Natural killer cell (primary cell): ENCODE data around the gene SLC17A3. TPM values are rescaled to one million over a fixed set of nuclear protein-coding genes. Genes with fewer than 3 reads are reported as not detected.

Experiments
- ATAC-seq, 3 donors: fragments of 150-1000 bp in 2 of 3; fragments of 200-7000 bp in 1 of 3; cut with Tn5 transposase; 1 replicate in 1 of 3; 2 replicates in 2 of 3; pipeline ENCODE4 v1.10.0; 2021; ENCODE audit warnings: mild to moderate bottlenecking in 2 of 3, moderate library complexity in 2 of 3
- DNase-seq, 2 donors: peaks; one replicate each; pipeline versions ENCODE4 v3.0.0 to v3.0.0-alpha.2; 2013 to 2021; ENCODE audit warnings: mixed read lengths in 1 of 2
- H3K27ac ChIP-seq: one replicate; pipeline ENCODE4 v1.5.1; 2013; ENCODE audit warnings: mild to moderate bottlenecking, low read length
- H3K27me3 ChIP-seq: one replicate; pipeline ENCODE4 v1.6.1; 2013; ENCODE audit warnings: low read length; ENCODE audit not compliant: control insufficient read depth, insufficient read depth
- H3K36me3 ChIP-seq: one replicate; pipeline ENCODE4 v1.6.1; 2013; ENCODE audit warnings: low read length; ENCODE audit not compliant: control insufficient read depth, insufficient read depth
- H3K4me1 ChIP-seq: one replicate; pipeline ENCODE4 v1.6.1; 2013; ENCODE audit warnings: low read length; ENCODE audit not compliant: control insufficient read depth, insufficient read depth
- H3K4me3 ChIP-seq: one replicate; pipeline ENCODE4 v1.5.1; 2013; ENCODE audit warnings: low read length
- H3K9me3 ChIP-seq: one replicate; pipeline ENCODE4 v1.6.1; 2013; ENCODE audit warnings: low read length; ENCODE audit not compliant: control insufficient read depth, insufficient read depth
- H3K27ac Mint-ChIP-seq, 2 donors: one replicate each; pipeline ENCODE4 v1.8.0; 2022; ENCODE audit warnings: mild to moderate bottlenecking in 2 of 2, mixed read lengths in 2 of 2, moderate library complexity in 1 of 2
- H3K27me3 Mint-ChIP-seq, 2 donors: one replicate each; pipeline ENCODE4 v1.8.0; 2022; ENCODE audit warnings: low read depth in 2 of 2, mixed read lengths in 2 of 2
- H3K36me3 Mint-ChIP-seq: one replicate; pipeline ENCODE4 v1.8.0; 2022; ENCODE audit warnings: mixed read lengths
- H3K4me1 Mint-ChIP-seq, 2 donors: one replicate each; pipeline ENCODE4 v1.8.0; 2022; ENCODE audit warnings: mixed read lengths in 2 of 2
- H3K4me3 Mint-ChIP-seq: one replicate; pipeline ENCODE4 v1.8.0; 2022; ENCODE audit warnings: mild to moderate bottlenecking, moderate library complexity, mixed read lengths
- H3K9me3 Mint-ChIP-seq, 2 donors: one replicate each; pipeline ENCODE4 v1.8.0; 2022; ENCODE audit warnings: mixed read lengths in 2 of 2
- CTCF ChIP-seq: fragments of 200-600 bp; IDR thresholded peaks from one replicate; pipeline ENCODE4 v1.8.0; 2022; ENCODE audit warnings: antibody characterized with exemption
- WGBS: methylation state at CpG from one replicate; pipeline ENCODE4 v1.1.7; 2013; ENCODE audit warnings: missing lambda C conversion rate; ENCODE audit not compliant: insufficient coverage; 5-methylcytosine and 5-hydroxymethylcytosine counted together
- intact Hi-C: fragments of 100-400 bp; cut with micrococcal nuclease; formaldehyde crosslinking; loops from one replicate; pipeline ENCODE4 v1.14.2; 2022
- total RNA-seq, 4 donors: library from RNA; stranded (reverse); fragments of 120-200 nt in 1 of 4; gene quantifications; one replicate each; pipeline versions ENCODE4 v1.2.3 to v1.2.4, GENCODE V29; 2013 to 2022

Gene SLC17A3
- total RNA-seq, 3 donors from 2014 or later (not counting 1 experiment from before 2014, with no cell fraction given), result 1.5 to 2.4 (median 1.6) TPM

GRCh38 chr6:25842526-25842925 is 31.5 kb downstream of the SLC17A3 start:
- intact Hi-C loops, result no loop called here
- Histone ChIP-seq H3K4me3 (no peak overlapping the region), H3K9me3 (no peaks in the 10 kb centered on the region), H3K27ac (no peak overlapping the region), H3K27me3 (peaks cover 6% of the 10 kb centered on the region), H3K36me3 (no peaks in the 10 kb centered on the region), H3K4me1 (no peaks in the 10 kb centered on the region)
- Mint-ChIP-seq H3K36me3 (no peaks in the 10 kb centered on the region), H3K4me3 (no peak overlapping the region), H3K4me1 (no peaks in the 10 kb centered on the region), H3K27me3 (peaks cover 8 to 23% of the 10 kb centered on the region in 2 donors), H3K9me3 (no peaks in the 10 kb centered on the region), H3K27ac (no peak overlapping the region)
- ATAC-seq (no peak), DNase-seq (no peak)
- 50% methylated on average over 1 of the region's 1 CpG for WGBS
- TF ChIP-seq CTCF, result no peak

- Histone ChIP-seq H3K9me3 (no peaks in the 10 kb centered on the region), H3K4me1 (no peaks in the 10 kb centered on the region), H3K27me3 (peaks cover 2% of the 10 kb centered on the region), H3K27ac (no peak overlapping the region), H3K4me3 (no peak overlapping the region), H3K36me3 (no peaks in the 10 kb centered on the region)
- H3K27ac Mint-ChIP-seq, result no peak overlapping the region
- no peak for TF ChIP-seq CTCF
- peaks cover 12 to 18% of the 10 kb centered on the region in 2 donors for H3K27me3 Mint-ChIP-seq
- no peaks in the 10 kb centered on the region for H3K9me3 Mint-ChIP-seq
- no peak for DNase-seq
- H3K4me1 Mint-ChIP-seq, result no peaks in the 10 kb centered on the region
- no peaks in the 10 kb centered on the region for H3K36me3 Mint-ChIP-seq
- 92% methylated on average over 8 of the region's 8 CpGs for WGBS
- intact Hi-C loops, result no loop called here
- H3K4me3 Mint-ChIP-seq, result no peak overlapping the region
- no peak for ATAC-seq
Observed at GRCh38 chr6:25835442-25836283, 38.4 kb downstream of the SLC17A3 start.

- ATAC-seq, result no peak
- H3K9me3 ChIP-seq, result no peaks in the 10 kb centered on the region
- H3K4me1 Mint-ChIP-seq, result no peaks in the 10 kb centered on the region
- intact Hi-C loops, result no loop called here
- H3K27ac ChIP-seq, result no peak overlapping the region
- H3K27me3 Mint-ChIP-seq, result peaks cover 12 to 19% of the 10 kb centered on the region in 2 donors
- H3K27ac Mint-ChIP-seq, result no peak overlapping the region
- H3K9me3 Mint-ChIP-seq, result no peaks in the 10 kb centered on the region
- no peak for TF ChIP-seq CTCF
- H3K27me3 ChIP-seq, result no peaks in the 10 kb centered on the region
- no peak overlapping the region for H3K4me3 ChIP-seq
- no peaks in the 10 kb centered on the region for H3K36me3 ChIP-seq
- H3K4me1 ChIP-seq, result no peaks in the 10 kb centered on the region
- H3K36me3 Mint-ChIP-seq, result no peaks in the 10 kb centered on the region
- DNase-seq, result no peak
- H3K4me3 Mint-ChIP-seq, result no peak overlapping the region
- 38% methylated on average over 1 of the region's 1 CpG for WGBS
Observed at GRCh38 chr6:25834950-25835349, 39.1 kb downstream of the SLC17A3 start.

- no peak overlapping the region for H3K4me3 Mint-ChIP-seq
Observed at GRCh38 chr6:25833136-25833535, 40.9 kb downstream of the SLC17A3 start.

More at GRCh38 chr6:25833136-25833535, 40.9 kb downstream of the SLC17A3 start:
- Mint-ChIP-seq H3K9me3 (no peaks in the 10 kb centered on the region), H3K36me3 (no peaks in the 10 kb centered on the region), H3K27me3 (peaks cover 10 to 19% of the 10 kb centered on the region in 2 donors), H3K4me1 (no peaks in the 10 kb centered on the region), H3K27ac (no peak overlapping the region)
- intact Hi-C loops, result no loop called here
- Histone ChIP-seq H3K27me3 (no peaks in the 10 kb centered on the region), H3K4me3 (no peak overlapping the region), H3K4me1 (no peaks in the 10 kb centered on the region), H3K27ac (no peak overlapping the region), H3K36me3 (no peaks in the 10 kb centered on the region), H3K9me3 (no peaks in the 10 kb centered on the region)
- TF ChIP-seq CTCF, result no peak
- DNase-seq (no peak), ATAC-seq (no peak)
